Activated CD8-positive, alpha-beta memory T cell treated with anti-CD3 and anti-CD28 coated beads, Interleukin-2, amount 50 U/mL, for 24 hours (primary cell): ENCODE data around the gene NBEA.

Source experiments
- DNase-seq: peaks from one replicate; pipeline ENCODE4 v3.0.0-alpha.2; 2020; ENCODE audit errors: extremely low read depth

The NBEA gene

DNA sequence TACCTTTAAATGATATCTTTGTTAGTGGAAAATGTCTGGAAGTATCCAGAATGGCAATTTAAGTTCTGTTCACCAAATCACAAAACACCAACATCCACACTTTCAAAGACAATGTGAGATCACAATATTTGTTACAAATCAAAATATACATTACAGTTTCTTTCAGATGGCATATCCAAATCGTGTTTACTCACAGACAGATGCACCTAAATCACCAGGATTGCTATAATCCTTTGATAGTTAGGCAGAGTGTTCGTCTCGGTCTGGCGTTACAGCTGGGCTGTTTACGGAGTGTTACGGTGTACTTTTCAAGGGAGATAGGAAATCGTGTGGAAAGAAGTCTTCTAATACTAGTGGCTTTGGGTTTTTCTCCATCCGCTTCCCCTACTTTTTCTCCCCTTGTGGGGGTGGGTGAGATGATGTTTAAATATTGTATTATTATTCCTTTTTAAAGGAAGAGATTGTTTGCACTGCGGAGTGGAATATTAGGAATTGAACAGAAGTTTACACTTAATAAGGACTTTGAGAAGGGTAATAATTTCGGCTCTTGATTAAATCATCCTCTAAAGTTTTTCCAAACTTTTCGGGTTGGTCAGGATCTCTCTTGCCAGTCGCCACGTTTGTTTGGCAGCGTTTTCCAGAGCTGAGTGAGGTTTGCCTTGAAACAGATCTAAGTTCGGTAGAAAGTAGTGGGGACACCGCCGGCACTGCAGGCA lies 532.6 kb downstream of the NBEA start:
- no peak for DNase-seq

DNA sequence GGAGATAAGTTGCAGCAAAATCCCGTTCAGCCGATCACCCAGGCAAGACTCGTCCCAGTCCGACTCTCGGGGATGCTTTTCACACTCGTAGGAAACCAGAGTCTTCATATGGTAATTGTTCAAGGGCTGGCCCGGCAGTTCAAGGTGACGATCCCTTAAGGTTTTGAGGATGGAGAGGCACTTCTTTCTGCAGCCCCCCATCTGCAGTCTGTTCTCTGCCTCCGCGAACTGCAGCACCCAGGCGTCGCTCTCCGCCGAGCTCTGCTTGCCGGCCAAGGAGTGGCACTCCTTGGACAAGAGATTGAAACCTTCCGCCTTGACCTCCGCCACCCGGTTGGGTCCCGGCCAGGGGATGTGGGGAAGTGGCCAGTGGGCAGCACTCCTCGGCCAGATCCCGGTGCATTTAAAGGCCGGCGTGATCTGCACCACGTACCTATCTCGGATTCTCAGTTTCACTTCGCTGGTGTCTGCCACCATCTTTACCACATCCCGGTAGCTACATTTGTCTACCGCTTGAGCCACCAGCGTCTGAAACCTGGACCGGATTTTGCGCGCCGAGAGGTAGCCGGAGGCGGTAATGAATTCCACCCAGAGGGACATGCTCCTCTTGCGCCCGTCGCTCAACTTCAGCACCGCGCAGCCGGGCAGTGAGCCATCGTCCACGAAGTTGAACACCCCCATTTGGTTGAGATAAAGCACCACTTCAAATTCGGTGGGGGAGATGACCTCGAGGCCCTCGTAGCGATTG lies 533.3 kb downstream of the NBEA start:
- no peak for DNase-seq

DNA sequence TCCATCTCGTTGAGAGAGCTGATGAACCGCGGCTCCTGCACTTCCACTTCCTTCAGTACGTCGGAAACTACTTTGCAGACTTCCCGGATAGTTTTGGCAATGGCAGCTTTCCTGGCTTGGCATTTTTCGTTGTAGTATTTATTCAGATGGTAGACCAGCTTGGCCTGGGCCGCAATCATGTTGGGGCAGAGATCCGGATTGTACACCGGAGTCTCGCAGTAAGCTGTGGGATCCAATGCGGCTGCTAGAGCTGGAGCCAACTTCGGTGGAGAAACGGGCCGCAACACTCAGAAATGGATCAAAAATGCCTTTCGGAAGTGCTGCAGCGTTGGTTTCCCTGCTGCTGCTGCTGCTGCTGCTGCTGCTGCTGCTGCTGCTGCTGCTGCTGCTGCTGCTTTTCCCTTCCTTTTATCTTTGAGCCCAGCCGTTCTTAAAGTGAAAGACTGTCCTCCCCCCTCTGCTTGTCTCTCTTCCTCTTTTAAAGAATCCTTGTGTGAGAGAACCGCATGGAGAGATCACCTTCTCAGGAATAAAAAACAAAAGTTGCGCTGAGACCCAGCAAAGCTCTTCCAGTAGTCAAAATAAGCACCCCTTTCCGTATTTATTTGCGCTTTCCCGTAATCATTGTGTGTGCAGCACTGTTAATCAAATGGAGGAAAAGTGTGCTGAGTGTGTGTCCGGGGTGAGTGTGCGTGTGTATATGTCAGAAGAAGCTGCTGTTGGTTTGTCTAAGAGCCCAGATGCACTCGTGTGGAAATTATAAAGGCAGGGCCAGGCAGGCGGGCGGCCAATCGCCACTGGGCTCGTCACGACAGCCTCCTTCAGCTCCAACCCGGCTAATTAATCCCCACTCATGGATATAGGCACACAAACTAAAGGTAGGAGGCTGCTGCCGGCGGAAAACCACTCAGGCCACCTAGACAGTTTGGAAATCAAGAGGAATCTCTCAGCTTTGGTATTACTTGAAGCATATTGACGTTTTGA lies 534.2 kb downstream of the NBEA start, which contains the start of gene MAB21L1:
Gene MAB21L1 (minus strand): TSS at position 730 of the 984 bp plus-strand sequence. CDS start 551 bp downstream, at position 179.
- no peak for DNase-seq

DNA sequence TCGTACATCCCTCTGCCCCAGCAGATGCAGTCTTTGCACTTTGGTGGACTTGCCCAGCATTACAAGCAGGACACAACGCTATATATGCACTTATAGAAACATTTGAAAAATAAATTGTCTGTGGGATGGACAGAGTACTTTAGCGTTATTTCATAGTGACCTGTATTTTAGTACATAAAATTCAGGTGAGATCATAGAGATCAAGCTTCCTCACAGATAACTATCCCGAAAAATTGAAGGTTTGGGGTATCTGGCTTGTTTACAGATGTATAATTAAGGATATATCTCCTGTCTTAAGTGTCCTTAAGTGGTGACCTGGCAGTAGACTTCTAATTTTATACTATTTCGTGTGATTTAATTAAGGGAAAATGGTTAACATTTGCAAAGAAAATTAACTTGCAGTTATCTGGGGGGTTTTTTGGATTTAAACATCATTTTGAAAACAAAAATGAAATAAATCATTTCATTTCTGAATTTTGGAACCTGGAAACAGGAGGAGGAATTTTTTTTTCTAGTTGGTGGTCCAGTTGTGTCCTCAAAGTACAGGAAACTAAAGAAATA lies 535.4 kb downstream of the NBEA start:
- no peak for DNase-seq

DNA sequence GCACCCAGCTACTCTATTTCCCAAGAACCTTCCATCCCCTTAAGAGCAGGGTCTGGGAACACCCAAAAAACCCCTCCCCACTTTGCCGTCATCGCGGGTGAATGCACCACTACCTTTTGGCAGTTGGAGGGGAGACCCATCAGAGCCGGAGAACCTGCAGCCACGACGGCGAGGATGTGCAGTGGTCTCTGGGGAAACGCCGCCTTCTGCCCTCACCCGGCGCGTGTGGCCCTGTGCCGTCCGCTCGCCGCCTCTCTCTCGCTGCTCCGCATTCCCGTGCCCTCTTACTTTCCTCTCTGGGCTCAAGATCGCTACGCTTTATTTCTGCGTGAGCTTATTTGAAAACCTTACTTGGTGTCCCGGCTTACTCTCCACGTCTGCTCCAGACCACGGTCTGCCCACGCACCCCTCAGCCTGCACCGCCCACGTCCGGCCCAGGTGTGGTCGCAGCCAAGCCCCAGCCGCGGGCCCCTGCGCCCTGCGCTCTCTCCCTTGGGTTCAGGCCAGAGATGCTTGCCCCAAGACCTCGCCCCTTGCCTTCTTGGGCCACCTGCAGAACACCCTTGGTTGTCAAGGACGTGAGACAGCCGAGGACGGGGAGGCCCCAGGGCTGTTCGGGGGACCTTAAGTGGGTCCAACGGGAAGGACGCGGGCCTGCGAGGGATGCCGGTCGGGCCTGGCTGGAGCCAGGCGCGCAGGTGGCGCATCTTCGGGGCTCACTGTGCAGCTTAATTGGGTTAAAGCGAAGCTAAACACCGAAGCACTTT lies 536.4 kb downstream of the NBEA start:
- DNase-seq, result no peak

DNA sequence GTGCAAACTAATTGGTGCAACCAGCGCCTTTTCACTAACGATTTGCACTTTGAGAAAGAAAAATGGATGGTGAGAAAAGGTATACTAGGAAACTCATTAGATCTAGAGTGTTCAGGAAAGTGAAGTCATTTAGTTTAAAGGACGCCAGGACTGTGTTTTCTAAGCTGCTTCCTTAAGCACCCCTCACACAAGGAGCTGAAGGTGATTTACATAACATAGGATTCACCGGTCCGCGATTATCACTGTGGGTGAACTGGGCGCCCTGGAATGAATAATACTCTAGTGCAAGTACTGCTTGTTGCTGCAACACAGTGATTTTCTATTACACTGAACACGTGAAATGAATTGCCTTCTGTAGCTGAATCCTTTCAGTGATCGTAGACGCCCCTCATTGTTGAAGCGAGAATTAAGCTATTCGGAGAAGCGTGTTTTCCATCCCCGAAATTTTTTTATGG lies 537.0 kb downstream of the NBEA start:
- no peak for DNase-seq

DNA sequence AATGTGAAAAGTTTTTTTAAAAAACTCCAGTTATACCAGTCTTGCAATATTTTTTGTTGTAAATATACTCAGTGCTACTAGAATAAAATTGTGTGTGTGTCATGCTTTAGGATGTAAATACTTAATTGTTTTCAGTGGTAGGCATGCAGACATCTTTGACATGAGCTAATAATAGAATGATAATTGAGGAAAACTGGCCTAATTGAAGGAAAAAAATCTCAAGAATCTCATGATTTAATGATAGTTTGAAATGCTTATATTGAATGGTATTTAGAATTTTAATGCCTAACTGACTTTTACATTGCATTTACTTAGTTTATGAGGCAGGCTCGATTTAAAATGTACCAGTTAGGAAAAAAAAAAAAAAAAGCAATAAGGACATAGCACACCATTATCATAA lies 537.6 kb downstream of the NBEA start:
- DNase-seq, result no peak

DNA sequence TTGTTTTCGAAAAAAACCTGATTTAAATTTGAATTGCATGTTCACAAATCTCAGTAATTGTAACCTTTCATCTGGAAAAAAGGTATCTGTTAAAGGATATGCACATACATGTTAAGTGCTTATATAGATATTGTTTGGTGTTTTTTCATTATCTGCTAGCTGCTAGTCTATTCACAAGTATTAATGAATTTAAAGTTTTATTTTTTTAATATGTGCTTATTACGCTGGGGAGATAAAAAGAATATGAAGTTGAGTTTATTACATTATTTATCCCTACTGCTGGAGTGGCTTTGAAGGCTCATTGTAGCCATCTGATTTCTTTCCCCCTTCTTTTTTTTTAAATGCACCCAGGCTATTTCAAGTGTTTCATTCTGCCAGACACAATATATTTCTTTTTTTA lies 538.3 kb downstream of the NBEA start:
- DNase-seq, result no peak

DNA sequence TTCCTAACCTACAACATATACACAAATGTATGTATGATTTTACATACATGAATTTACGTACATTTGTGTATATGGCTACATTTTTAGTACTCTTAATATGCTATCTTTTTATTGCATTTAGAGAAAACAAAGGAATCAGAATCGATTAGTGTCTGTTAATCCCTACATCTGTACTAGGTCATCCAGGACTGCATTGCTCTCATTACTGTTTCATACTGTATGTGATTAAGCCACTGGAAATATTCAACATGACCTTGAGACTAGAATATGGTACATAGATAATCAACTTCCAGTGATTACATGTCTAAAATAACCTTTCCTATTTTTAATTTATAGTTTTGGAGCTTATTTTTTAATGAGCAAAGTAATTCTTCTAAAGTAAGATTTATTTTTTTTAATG lies 539.7 kb downstream of the NBEA start:
- DNase-seq, result no peak

DNA sequence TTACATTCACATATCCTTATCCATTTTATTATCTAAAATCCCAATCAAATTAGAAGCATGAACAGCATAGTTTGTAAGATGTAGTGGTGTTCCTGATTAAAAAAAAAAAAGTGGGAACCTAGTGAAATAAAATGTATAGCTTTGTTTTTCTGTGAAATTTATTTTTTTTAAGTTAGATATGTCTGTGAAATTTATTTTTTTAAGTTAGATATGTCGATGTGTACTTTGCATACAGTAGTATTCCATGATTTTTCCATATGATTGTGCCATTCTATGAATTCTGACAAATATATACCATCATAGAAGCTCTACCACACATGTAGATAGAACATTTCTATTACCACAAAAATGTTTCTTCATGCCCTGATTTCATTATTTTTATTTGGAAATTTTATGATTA lies 540.5 kb downstream of the NBEA start:
- DNase-seq, result no peak

DNA sequence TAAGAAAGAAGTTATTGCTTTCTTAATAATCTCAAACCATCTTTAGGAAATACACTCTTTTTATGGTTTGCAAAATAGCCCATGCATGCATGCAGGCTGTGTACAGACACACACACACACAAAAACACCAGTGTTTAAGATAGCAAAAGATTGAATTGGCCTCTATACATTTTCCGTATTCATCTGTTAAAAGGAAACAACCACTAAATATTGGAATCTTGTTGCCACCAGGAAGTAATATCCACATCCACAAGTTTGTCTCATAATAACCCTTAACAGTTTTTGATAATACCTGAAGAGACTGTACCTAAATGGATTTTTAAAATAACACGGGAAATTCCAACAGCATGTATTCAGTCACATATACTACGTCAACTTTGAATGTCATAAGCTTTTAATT lies 541.7 kb downstream of the NBEA start:
- DNase-seq, result no peak

DNA sequence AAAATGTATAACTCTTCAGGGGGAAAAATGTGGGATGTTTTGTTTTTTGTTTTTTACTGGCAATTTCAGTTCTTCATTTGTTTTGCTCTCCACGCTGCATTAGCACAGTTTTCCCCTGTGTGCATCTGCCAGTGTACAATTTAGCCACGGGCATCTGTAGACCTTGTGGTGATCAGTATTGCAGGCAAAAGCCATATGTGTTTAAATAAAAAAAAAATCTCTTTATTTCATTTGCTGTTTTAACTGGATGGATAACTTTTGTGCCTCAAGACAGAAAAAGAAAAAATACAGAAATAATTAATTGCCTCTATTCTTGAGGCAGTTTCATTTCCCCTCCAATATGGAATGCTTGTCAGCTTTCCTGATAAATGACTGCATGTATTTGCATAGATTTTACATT lies 542.3 kb downstream of the NBEA start:
- DNase-seq, result no peak

DNA sequence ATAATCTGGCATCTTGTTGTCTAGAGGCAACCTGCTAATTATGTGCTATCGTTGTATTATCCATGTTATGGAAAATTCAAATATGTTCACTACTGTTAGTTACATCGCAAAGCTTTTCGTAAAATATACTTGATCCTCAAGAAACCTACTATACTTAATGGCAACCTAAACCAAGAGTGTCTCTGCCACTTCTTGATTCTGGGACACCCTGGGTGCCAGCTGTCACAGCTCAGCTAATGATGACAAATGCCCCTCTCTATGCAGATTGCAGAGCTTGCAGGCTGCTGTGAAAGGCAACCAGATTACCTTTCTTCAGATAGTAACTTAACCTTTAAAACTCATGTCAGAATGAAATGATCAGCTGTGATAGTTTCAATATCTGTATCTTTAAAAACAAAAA lies 543.4 kb downstream of the NBEA start:
- no peak for DNase-seq

DNA sequence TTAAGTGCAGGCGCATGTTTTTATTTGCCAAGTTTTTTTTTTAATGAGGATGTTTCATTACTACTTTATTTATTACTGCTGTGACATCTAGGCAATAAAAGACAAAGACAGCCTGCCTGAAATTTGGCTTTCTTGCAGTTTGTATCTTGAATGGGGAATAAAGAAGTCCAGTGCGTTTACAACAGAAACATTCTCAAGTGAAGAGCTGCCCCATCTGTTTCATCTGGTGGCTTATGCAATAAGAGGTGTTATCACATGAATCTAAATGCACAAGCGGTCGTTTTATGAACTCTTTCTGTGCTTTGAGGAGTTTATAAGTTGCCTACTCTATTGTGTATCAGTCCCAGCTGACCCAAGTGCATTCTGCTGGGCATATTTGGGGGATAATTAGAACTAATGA lies 547.0 kb downstream of the NBEA start:
- DNase-seq, result no peak

DNA sequence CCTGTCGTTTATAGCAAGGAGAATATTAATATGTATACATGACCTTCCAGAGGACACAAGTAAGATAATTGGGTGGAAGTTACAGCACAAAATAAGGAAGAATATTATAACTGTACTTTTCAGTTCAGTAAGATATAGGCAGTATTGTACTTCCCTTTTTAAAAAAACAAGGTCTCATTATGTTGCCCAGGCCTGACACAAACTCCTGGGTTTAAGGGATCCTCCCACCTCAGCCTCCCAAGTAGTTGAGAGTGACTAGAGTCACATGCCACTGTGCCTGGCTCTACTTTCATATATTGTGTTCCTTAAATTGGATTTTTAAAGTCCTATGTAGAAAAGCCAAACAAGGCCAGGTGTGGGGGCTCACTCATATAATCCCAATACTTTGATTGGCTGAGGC lies 553.9 kb downstream of the NBEA start:
- DNase-seq, result no peak

DNA sequence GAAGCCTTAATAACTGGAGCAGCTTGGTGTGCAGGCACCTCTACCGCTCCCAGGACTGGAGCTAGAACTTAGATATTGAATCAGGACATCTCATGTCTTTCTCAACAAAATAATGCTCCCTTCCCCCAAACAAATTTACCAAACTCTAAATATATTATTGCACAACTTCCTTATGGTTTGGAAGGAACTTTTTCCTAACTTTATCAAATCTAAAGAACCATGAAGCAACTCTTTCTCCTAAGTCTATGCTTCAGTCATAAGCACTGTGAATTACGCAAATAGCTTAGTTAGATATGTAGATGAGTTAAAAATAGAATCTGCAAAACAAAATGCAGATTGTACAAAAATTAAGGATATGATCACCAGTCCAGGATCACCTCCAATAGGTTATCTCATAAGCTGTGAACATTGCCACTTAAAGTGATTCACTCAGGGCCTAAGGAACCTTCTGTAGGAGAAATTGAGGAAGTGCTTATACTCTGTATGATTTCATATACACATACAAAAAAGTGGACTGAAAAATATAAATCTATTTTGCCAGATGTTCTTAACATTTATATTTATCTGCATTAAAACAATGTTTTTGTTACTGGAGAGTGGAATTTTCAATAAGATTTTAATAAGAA lies 554.8 kb downstream of the NBEA start:
- DNase-seq, result no peak

DNA sequence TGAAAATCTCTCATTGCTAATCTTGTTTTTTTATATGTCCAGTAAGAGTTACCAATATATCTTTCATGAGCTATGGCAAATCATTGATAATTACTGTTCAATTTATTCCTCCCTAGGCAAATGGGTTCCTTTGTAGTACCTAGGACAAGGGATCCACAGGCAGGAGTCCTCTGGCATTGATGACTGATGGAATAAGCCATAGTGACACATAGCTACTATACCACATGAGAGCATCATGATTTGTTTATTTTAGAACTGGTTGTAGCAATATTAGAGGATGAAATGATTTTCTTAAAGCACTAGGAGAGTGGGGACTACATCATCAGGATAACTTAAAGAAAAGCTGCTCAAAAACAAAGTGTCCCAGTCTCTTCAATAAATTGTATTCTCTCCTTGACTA lies 556.2 kb downstream of the NBEA start:
- DNase-seq, result no peak

DNA sequence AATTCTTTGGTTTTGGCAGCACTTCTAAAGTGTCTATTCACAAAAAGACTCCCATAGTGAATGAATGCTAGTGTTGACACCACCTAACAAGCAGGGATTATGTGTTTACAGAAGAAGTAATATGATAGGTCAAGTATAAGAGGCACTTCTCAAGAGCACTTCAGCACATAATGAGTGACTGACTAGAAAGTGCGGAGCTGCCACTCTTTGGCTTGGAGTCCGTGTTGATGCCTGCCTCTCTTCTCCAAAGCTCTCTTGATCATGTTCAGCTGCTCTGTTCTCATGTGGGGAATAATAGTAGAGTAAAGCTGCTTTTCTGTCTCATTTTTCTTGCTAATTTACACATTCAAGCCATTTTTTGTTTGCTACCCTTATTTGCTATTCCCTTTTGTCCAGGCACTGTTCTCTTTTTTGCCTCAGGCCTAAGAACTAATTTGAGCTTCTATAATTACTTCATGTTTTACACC lies 557.2 kb downstream of the NBEA start:
- no peak for DNase-seq

DNA sequence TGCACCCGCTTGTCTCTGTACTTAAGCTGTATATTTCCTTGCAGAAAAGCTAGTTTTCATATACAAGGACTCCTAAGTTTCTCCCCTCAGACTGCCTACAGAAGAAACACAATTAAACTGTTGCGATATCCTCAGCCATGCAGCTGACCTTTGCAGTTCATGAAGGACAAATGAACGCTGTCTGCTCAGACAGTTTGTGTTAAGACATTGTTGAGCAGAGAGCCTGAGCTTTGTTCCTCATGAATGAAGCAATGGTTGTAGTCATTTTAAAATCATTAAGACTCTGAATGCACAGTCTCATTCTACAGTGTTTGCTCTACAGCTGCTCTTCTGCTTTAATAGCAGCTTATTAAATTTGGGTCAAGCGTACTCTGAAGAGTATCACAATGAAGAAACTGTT lies 557.6 kb downstream of the NBEA start:
- DNase-seq, result no peak

DNA sequence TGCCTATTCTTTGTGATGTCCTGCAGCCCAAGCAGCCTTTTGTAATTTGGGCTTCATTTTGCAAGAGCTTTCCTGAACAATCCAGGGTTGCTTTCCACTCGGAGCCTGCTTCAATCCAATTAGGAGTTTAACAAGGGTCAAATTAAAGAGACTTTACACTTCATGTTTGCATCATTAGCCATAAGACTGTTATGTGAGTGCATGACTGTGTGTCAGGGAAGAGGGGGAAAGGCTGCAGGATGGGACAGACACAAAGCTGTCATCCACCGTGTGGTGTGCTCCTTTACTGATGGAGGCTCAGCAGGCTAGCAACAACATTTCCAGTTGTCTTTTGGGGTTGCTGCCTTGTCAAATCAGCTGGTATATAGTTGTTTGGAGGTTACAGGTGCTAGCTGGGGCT lies 558.1 kb downstream of the NBEA start:
- DNase-seq, result no peak
